H1 (cell line): ENCODE results near the gene FABP6.

Source experiments
- CEBPB ChIP-seq: IDR thresholded peaks from 2 replicates; pipeline ENCODE4 v1.6.1; 2012; ENCODE audit warnings: low read depth, low read length
- CREB1 ChIP-seq: IDR thresholded peaks from 2 replicates; pipeline ENCODE4 v1.6.1; 2012; ENCODE audit warnings: inconsistent platforms
- EZH2 ChIP-seq: fragments of 200-600 bp; sonication (generic); IDR thresholded peaks from 2 replicates; pipeline ENCODE4 v1.7.1; 2012; ENCODE audit warnings: low read depth, mild to moderate bottlenecking, moderate library complexity, low read length, inconsistent platforms; ENCODE audit not compliant: severe bottlenecking
- POLR2A ChIP-seq, 2 experiments: IDR thresholded peaks; 1 replicate in 1 of 2; 2 replicates in 1 of 2; pipeline ENCODE4 v1.6.1; 2011; ENCODE audit warnings: low read depth in 2 of 2, low read length in 2 of 2, mild to moderate bottlenecking in 2 of 2; ENCODE audit errors: control extremely low read depth in 1 of 2
- RAD21 ChIP-seq, 2 experiments: IDR thresholded peaks in 1 of 2; conservative IDR thresholded peaks in 1 of 2; 2 replicates each; pipeline ENCODE4 v1.6.1; 2011; ENCODE audit warnings: low read depth in 2 of 2, low read length in 2 of 2, improper control_type of control experiment in 1 of 2, inconsistent platforms in 1 of 2, mild to moderate bottlenecking in 1 of 2, moderate library complexity in 1 of 2
- SAP30 ChIP-seq: fragments of 300-600 bp; sonication (generic); IDR thresholded peaks from 2 replicates; pipeline ENCODE4 v1.7.1; 2012; ENCODE audit warnings: low read length, moderate library complexity, mild to moderate bottlenecking, inconsistent platforms; ENCODE audit not compliant: insufficient read depth, insufficient replicate concordance
- TF ChIP-seq, protein P1 (sequence below): IDR thresholded peaks from 2 replicates; pipeline ENCODE4 v1.6.1; 2011; ENCODE audit warnings: low read length, improper control_type of control experiment

DNA sequence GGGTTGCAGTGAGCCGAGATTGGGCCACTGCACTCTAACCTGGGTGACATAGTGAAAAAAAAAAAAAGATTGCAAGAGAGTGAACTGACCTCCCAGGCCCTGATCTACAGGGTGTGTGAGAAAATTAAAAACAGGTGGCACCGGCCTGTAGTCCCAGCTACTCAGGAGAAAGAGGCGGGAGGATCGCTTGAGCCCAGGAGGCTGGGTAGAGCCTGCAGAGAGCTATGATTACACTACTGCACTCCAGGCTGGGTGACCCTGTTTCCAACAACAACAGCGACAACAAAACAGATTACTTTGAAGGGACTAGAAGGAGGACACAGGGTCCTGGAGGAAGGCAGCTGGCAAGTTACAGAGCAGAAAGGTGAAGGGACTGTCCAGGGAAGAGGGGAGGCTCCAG lies 42.2 kb upstream of the FABP6 start:
- TF ChIP-seq SAP30 (no peak), EZH2 (no peak), RAD21 (IDR thresholded peaks at IDR 0.05 in 1 of 2, conservative IDR thresholded peaks at IDR 0.05 in 1 of 2; ENCODE audit: low read depth in 2 of 2, low read length in 2 of 2) (no peak), POLR2A (IDR thresholded peaks at IDR 0.05; ENCODE audit: control extremely low read depth in 1 of 2, low read depth in 2 of 2, low read length in 2 of 2) (no peak), CEBPB (no peak), CREB1 (no peak)
- TF ChIP-seq, protein P1, sequence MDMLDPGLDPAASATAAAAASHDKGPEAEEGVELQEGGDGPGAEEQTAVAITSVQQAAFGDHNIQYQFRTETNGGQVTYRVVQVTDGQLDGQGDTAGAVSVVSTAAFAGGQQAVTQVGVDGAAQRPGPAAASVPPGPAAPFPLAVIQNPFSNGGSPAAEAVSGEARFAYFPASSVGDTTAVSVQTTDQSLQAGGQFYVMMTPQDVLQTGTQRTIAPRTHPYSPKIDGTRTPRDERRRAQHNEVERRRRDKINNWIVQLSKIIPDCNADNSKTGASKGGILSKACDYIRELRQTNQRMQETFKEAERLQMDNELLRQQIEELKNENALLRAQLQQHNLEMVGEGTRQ = no peak
